Stimulated activated CD4-positive, alpha-beta T cell treated with anti-CD3 and anti-CD28 coated beads, Interleukin-1b, Interleukin-23, amount 100 ng/mL, for 4 hours (primary cell): ENCODE measurements around the gene ATP6V0E1.

ENCODE experiments used
- DNase-seq, 2 donors: peaks; one replicate each; pipeline ENCODE4 v3.0.0-alpha.2; 2020; ENCODE audit warnings: low read depth in 2 of 2

The ATP6V0E1 gene

DNA sequence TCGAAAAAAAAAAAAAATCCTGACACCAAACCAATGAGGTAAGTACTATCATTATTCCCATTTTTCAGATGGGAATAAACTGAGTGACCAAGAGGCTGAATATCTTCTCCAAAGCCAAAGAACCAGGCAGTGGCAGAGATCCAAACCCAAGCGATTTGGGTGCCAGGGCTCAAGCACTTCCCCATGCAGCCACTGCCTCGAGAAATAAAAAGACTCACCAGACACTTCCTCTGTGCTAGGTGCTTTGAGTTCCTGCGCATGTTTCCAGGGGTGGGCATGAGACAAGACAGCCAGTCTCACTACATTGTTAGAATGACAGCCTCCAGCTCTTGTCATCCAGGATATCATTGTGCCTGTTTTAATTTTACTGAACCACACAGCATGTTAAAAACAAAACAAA, 26.6 kb upstream of the ATP6V0E1 start:
- DNase-seq = no peak

DNA sequence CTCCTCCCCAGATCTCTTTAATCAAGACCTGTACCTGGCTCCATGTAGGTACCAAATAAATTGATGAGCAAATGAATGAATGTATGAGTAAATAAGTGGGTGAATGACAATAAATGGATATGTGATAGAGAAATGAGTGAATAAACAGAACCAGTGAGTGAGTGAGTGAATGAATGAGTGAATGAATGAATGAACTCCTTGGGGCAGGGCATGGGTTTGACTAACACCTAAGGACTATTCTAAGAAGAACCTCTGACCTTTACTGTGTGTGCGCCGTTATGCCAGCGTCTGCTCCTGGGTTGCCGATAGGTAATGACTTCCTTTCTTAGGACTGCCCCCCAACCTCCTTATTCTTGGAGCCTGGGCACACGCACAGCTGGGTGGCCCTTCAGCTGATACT, 26.1 kb upstream of the ATP6V0E1 start:
- DNase-seq = no peak

DNA sequence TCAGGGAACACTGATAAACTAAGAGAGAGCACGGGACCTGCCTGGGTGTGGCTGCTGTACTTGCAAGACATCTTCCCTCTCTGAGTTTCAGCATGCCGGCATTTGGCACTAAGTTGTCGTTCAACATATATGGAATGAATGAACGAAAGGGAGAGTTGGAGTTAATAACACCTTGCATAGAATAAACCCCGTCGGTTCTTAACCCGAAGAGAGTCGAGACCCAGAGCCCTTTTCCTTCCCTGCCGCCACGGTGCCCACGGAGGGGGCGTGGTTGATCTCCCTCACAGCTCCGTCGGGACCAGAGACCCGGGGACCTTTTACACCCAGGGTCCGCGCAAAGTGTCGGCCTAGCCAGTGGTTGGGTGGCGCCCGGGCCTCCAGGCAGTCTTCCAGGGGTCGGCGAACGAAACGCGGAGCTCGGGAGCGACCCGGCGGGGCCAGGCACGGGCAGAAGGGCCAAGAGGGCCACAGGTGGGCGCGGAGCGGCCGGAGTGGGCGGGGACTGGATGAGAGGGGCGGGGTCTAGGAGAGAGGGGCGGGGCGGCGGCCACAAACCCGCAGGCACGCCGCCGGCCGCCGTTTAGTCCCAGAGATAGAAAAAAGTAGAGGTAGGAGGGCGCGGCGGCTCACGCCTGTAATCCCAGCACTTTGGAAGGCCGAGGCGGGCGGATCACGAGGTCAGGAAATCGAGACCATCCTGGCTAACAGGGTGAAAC, 25.1 kb upstream of the ATP6V0E1 start:
- peak; percentile 55 to 60 for DNase-seq

DNA sequence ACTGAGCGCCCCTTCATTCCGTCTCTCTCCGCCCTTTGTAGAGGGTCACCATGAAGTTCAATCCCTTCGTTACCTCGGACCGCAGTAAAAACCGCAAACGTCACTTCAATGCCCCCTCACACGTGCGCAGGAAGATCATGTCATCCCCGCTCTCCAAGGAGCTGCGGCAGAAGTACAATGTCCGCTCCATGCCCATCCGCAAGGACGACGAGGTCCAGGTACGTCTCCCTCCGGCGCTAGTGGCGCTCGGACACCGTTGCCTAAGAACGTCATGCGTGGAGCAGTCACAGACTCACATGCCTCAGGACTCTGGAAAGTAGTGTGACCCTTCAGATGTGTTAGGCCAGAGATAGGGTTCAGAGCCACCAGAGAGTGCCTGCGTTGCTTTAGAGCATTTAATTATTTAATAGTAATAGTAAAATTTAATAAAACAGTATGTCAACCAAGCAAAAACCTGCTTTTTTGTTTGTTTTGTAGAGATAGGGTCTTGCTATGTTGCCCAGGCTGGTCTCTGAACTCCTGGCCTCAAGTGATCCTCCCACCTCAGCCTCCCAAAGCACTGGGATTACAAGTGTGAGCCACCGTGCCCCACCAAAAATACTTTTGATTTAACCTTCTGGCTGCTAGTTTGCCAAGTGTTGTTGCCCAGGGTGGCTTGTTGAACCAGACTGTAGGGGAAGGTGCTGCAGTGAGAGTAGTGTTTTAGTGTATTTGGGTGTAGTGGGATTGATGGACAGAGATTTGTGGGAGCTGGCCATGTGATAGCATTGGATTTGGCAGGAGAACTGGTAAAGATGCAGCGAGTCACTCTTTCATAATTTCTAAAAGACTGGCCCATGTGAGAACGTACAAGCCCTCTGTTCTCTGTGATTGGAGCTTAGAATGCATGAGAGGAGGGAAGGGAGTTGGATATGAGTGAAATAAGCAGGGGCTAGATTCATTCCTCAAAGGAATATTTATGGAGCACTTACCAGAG, 23.5 kb upstream of the ATP6V0E1 start:
- no peak for DNase-seq

DNA sequence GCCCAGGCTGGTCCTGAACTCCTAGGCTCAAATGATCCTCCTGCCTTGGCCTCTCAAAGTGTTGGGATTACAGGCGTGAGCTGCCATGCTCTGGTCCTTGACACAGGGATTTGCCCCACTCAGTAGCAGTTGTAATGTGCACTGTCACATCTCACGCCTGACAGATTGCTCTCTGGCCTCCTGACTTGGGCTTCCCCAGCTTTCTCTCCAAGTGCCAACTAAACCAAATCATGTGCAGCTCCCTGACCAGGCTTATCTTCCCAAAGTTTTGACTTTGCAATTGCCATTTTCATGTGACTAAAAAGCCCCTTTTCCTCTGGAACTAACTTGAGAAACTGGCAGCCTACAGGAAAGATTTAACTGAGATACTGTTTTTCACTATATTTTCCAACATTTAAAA, 13.7 kb upstream of the ATP6V0E1 start:
- no peak for DNase-seq

DNA sequence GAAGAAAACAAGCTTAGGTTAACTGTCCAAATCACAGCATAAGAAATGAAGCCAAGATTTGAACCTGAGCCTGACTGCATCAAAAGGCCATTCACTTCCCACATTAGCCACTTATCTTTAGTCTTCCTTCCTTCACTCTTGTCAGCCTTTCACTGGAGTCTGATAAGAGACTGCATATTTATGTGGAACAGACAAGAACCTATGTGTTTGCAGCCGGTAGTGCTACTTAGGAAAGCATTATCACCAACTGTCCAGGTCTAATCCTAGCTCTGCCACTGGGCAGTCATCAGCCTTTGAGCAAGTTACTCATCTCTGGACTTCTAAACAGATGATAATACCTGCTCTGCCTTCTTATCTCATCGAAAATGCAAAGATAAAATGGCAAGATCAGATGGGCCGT, 12.1 kb upstream of the ATP6V0E1 start:
- no peak for DNase-seq

DNA sequence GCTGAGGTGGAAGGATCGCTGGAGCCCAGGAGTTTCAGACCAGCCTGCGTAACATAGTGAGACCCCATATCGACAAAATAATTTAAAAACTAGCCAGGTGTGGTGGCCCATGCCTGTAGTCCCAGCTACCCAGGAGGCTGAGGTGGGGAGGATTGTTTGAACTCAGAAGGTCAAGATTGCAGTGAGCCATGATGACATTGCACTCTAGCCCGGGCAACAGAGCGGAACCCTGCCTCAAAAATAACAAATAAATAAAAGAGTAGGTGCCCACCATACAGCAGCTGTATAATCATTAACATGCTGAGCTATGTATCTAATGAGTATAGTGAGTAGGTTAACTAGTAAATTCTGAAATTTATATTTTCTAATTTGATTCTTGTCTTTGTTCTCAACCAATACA, 11.0 kb upstream of the ATP6V0E1 start:
- DNase-seq = no peak

DNA sequence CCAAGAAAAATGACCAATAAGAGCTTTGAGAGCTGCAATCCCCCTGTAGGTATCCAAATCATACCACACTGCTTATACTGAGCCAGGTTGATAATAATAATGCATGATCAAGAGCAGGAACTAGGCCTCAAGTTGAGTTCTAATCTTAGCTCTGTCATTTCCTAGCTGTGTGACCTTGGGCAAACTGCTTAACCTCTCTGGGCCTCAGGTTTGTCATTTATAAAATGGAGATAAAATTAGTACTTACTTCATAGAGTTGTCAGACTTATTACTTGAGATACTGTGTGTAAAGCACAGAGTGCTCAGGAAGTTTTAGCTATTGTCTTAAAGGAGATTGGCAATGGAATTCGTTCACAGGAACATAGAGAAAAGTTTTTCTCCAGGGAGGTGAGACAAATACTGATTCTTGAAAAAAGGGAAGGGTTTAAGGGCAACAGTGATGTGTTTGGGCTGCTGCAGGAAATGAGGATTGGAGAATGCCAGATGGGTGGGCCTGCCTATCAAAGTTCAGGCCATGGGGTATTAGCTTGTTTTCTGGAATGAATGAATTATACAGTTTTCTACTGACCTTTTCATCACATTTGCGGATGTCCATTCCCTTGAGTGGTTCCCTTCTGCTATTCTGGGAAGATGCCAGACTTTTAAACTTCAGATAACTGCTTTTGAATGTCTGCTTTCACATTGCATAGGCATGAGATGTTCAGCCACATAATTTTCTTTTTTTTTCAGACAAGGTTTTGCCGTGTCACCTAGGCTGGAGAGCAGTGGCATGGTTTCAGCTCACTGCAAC, 10.2 kb upstream of the ATP6V0E1 start:
- DNase-seq = no peak

DNA sequence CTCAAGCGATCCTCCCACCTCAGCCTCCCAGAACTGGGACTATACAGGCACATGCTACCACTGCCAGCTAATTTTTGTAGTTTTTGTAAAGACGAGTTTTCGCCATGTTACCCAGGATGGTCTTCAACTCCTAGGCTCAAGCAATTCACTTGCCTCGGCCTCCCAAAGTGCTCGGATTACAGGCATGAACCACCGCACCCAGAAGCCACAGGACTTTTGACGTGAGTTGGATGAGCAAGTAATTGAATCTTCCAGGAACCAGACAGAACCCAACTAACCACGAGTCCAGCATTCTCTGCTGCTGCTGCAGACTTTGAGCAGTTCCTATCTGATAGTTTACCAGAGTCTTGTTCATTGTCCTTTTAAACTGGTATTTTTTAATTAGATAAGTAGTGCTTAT, 9.6 kb upstream of the ATP6V0E1 start:
- no peak for DNase-seq

DNA sequence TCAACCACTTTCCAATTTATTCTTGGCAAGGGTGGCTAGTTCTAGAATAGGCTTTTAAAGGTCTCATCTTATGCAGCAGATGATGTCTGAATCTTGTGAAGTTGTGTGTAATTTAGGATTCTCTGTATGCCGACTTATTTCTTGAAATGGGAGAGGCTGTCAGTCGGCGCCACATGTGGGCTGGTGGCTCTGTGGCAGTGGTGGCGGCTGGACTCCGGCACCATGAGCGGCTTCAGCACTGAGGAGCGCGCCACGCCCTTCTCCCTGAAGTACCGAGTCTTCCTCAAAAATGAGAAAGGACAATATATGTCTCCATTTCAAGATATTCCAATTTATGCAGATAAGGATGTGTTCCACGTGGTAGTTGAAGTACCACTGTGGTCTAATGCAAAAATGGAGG, 8.3 kb upstream of the ATP6V0E1 start:
- no peak for DNase-seq

DNA sequence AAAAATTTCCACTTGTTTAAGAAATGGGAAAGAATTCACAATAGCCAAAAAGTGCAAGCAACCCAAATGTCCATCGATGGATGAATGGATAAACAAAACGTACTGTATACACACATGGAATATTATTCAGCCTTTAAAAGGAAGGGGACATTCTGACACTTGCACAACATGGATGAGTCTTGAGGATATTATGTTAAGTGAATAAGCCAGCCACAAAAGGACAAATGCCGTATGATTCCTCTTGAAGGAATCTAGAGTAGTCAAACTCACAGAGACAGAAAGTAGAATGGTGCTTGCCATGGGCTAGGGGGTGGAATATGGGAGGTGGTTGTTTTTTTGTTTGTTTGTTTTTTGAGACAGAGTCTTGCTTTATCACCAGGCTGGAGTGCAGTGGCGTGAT, 3.8 kb upstream of the ATP6V0E1 start:
- DNase-seq = no peak

DNA sequence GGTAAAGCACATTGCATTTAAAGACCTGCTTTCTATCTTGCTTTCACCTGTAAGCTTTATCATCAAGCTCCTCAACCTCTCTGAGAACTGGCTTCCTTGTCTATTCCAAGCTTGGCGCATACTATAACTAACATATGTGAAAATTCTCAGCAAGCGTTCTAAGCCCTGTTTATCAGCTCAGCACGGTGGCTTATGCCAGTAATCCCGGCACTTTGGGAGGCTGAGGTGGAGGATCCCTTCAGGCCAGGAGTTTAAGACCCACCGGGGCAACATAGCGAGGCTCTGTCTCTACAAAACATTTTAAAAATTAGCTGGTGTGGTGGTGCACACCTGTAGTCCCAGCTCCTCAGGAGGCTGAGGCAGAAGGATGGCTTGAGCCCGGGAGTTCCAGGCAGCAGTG, 1.6 kb upstream of the ATP6V0E1 start:
- DNase-seq = no peak

DNA sequence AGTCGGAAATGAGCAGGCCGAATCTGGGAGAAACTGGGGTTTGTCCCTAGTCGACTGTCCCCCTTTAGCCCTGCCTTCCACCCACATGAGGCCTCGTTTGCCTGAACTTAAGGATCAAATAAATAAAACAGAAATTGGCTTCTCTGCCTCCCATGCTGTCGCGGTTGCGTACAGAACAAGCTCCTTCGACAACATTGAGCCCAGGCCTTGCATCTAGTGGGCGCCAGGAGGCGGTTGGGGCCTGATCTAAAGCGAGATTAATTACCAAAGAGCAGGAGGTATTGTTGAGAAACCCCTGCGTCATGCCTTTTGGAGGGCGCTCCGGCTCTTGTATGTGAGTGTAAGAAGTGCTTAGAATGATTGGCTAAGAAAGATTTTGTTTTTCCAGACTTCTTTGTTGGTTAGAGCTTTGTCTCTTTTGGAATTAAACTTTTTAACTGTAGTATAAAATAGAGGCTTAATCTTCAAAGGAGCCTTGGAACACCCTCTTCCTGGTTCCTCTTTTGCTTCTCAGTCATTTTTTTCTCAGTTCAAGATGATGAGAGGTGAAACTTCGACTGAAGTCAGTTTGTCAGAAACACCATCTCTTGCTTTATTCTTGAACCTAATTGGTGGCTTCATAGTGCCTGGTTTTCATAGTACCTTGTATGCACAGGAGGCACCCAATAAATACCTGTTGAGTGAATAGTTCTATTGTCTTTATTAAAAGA, 828 bp downstream of the ATP6V0E1 start:
- DNase-seq = peak; percentile 52 to 59

DNA sequence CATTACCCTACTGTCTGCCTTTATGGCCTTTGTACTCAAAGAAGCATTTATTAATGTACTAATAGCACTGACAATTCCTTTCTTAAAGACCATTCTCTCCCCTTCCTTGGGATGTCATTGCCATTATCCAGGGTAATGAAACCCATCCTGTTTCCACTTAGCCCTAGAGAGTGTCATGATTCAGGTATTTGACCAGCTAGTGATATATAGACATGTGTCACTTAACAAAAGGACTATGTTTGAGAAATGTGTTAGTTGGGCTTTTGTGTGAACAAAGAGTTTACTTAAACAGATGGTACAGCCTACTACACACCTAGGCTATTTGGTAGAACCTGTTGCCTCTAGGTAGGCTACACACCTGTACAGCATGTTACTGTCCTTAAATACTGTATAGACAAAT, 2.0 kb downstream of the ATP6V0E1 start:
- DNase-seq = no peak

DNA sequence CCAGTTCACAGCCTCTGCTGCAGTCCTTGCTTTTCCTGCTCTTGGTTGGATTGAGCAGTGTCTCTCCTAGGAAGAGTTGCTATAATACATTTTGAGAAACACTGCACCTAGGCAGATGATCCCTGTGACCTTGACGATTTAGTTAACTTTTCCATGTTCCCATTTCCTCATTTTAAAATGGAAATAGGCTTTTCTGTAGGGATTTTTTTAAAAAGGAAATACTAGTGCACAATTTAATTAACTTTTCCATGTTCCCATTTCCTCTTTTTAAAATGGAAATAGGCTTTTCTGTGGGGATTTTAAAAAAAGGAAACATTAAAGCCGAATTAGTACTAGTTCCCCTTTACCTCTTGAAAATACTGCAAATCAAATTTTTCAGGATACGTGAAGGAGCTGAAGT, 4.7 kb downstream of the ATP6V0E1 start:
- DNase-seq = no peak

DNA sequence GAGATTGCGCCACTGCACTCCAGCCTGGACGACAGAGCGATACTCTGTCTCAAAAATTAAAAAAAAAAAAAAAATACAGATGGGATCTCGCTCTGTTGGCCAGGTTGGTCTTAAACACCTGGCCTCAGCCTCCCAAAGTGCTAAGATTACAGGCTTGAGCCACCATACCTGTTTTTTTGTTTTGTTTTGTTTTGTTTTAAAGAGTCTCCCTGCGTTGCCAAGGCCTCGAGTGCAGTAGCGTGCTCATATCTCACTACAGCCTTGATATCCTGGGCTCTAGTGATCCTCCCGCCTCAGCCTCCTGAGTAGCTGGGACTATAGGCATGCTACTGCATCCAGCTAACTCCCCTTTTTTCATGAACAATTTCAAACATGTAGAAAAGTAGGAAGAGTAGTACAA, 7.2 kb downstream of the ATP6V0E1 start:
- DNase-seq = no peak

DNA sequence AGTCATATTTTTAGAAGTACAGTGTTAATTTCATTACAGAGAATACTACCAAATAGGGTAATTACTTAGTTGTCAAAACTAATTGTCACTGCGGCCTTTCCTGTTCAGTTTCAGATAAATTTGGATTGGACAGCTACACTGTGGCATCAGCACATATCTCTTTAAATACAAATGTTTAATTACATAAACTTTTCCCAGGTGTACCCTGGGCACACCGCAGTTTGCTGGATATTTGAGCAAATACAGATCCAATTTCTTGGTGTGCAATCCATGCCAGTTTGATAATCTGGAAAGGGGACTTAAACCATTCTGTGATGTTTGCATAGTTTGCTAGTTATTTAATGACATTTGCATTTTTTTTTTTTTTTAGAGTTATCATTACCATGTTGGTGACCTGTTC, 10.8 kb downstream of the ATP6V0E1 start:
- DNase-seq = no peak

DNA sequence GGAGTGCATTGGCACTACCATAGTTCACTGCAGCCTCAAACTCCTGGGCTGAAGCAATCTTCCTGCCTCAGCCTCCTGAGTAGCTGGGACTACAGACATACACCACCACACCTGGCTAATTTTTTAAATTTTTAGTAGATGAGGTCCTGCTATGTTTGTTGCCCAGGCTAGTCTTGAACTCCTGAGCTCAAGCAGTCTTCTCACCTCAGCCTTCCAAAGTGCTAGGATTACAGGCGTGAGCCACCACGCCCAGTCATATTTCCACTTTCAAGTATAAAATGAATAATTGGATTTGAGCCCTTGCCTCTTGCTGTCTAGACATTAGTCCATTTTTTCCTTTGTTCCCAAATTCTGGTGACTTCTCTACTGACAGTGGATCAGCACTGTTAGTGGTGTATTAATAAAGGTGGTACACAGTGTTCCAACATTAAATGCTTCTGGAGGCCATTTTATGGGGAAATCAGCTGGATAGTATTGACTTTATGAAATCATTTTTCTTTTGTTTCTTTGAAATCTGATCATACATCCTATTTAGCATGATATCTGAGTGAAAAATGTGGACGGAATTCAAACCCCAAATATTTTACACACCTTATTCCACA, 15.9 kb downstream of the ATP6V0E1 start:
- DNase-seq = no peak

DNA sequence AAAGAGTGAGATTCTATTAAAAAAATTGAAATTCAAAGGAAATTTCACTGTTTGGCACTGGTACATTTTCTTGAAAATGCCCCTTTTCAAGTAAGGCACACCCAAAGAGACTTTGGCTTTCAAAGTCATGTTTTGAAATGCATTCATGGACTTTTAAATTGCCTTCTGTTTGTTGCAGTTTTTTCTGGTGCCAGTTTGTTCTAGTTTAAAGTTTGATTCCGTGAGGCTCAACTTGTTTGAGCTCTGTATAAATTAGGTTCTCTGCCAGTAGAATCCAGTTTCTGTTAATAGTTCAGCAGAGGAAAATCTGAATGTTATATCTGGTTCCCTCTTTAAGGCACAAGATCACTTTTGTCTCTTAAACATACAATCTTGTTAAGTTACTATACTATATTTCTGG, 16.4 kb downstream of the ATP6V0E1 start:
- no peak for DNase-seq

DNA sequence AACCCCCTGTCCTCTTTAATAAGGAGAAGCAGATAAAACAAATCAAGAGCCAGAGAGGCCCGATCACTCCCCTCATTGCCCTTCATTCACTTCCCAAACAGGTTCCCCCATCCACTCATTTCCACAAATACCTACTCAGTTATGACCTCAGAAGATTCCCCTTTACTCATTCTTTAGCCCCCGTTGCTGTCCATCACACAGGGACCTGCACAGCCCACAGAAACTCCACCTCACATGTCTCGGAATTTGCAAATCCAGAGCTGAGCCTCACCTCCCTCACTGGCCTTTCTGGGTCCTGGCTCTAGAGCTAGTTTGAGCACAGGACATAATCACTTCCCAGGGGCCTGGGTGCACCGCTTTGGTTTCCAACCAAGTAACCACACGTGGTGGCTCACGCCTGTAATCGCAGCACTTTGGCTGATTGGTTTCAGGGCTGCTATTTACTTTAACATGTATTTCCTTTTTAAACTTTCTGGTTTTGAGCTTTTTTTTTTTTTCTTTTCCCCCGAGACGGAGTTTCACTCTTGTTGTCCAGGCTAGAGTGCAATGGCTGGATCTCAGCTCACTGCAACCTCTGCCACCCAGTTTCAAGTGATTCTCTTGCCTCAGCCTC, 17.8 kb downstream of the ATP6V0E1 start:
- DNase-seq = no peak

DNA sequence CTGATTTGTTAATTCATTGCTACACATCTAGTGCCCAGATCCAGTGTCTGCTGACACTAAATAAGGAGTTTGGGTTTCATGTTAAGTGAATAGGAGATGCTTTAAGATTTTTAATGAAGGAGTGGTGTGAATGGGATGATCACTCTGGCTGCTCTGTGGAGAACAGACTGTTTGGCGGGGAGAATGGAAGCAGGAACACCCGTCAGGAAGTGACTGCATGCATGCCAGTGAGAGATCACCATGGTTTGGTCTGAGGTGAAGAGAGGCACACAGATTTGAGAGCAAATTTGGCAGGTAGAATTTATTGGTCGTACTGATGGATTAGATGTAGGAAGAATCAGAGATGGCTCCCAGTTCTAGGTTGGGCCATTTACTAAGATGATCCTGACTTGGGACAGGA, 19.8 kb downstream of the ATP6V0E1 start:
- no peak for DNase-seq
